Measurements from ENCODE around the gene MRPL44.
A peak's percentile ranks its signal among the peaks of the same experiment; 100 is the strongest.

The MRPL44 gene

GRCh38 chr2:223981241-223981640, 24.0 kb downstream of the MRPL44 start:
- no peak for DNase-seq (ENCODE audit: low read depth)
- no peak overlapping the region for H3K4me3 ChIP-seq (ENCODE audit: low read length)
- no peak for TF ChIP-seq CTCF (conservative IDR thresholded peaks at IDR 0.05; ENCODE audit: low read depth, low read length)

GRCh38 chr2:223989206-223989855, 32.1 kb downstream of the MRPL44 start:
- DNase-seq (ENCODE audit: low read depth) = no peak

GRCh38 chr2:223989856-223990232, 32.6 kb downstream of the MRPL44 start:
- TF ChIP-seq CTCF (conservative IDR thresholded peaks at IDR 0.05; ENCODE audit: low read depth, low read length) = no peak
- no peak overlapping the region for H3K4me3 ChIP-seq (ENCODE audit: low read length)
- DNase-seq (ENCODE audit: low read depth) = no peak

More at GRCh38 chr2:223989206-223989855, 32.1 kb downstream of the MRPL44 start:
- TF ChIP-seq CTCF (conservative IDR thresholded peaks at IDR 0.05; ENCODE audit: low read depth, low read length) = no peak
- no peak overlapping the region for H3K4me3 ChIP-seq (ENCODE audit: low read length)

- no peak for DNase-seq (ENCODE audit: low read depth)
- no peak overlapping the region for H3K4me3 ChIP-seq (ENCODE audit: low read length)
- TF ChIP-seq CTCF (conservative IDR thresholded peaks at IDR 0.05; ENCODE audit: low read depth, low read length) = no peak
Measured at GRCh38 chr2:223991611-223992010, 34.3 kb downstream of the MRPL44 start.

- no peak overlapping the region for H3K4me3 ChIP-seq (ENCODE audit: low read length)
- TF ChIP-seq CTCF (conservative IDR thresholded peaks at IDR 0.05; ENCODE audit: low read depth, low read length) = peak; percentile 83
- peak; percentile 34 for DNase-seq (ENCODE audit: low read depth)
Measured at GRCh38 chr2:223993634-223994232, 36.5 kb downstream of the MRPL44 start.

GRCh38 chr2:223994562-223995162, 37.4 kb downstream of the MRPL44 start:
- no peak for TF ChIP-seq CTCF (conservative IDR thresholded peaks at IDR 0.05; ENCODE audit: low read depth, low read length)
- no peak overlapping the region for H3K4me3 ChIP-seq (ENCODE audit: low read length)
- DNase-seq (ENCODE audit: low read depth) = no peak

GRCh38 chr2:223995569-223995968, 38.3 kb downstream of the MRPL44 start:
- no peak for TF ChIP-seq CTCF (conservative IDR thresholded peaks at IDR 0.05; ENCODE audit: low read depth, low read length)
- no peak overlapping the region for H3K4me3 ChIP-seq (ENCODE audit: low read length)
- DNase-seq (ENCODE audit: low read depth) = no peak

Measured in retinal pigment epithelial cell (primary cell).